ENCODE measurements around the gene PRDX3.
"Not testable (repeated sequence)": the region's sequence is repeated elsewhere in the genome, so short reads cannot be mapped to it uniquely, and the experiment has no call there.

Gene PRDX3

DNA sequence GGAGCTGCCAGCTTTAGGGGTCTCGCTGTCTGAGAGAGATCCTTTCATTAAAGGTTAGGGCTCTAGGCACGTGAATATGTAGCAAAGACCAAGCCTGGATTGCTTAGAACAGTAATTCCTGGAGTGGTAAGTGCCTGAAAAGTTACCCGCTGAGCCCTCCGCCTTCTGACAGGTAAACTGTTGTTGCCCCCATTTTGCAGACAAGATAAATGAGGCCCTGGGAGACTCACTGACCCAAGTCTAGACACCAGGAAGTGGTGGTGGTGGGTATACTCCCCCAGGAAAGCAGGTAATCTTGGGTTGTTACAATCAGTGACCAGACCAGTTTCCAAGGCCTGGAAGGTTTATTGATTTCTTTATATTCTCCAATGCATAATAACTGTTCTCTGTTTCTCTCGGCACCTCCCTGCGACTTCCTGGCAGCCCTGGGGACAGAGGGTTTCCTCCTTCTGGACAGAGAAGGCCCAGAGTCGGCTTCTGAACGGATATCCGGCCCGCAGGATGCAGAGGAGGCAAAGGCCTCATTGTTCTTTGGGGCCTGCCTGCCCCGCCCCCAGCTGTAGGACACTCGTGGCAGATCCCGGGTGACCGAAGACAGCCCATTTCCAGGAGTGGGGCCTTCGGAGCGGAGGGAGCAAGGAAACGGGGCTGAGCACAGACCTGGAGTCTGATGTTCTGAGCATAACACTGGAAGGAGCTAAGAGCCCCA is 27.4 kb upstream of the PRDX3 start:
- no peak for FAIRE-seq

DNA sequence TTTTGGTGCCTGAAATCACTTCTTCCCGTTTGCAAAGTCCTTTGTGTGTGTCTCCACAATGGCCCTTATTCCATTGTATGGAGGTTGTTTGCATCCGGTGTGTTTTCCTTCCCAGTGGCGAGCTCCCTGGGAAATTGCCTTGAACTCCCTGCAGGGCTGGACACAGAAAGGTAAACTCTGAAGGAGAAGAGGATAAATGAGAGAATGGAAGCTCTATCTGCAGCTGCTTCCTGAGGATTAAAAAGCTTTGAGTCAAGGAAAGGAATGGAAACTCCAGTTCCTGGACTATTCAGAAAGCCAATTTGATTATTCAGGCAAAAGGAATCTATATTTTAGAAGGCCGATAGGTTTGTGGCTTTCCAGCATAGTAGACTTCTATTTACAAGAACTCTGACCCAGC is 24.4 kb upstream of the PRDX3 start:
- FAIRE-seq, result no peak

DNA sequence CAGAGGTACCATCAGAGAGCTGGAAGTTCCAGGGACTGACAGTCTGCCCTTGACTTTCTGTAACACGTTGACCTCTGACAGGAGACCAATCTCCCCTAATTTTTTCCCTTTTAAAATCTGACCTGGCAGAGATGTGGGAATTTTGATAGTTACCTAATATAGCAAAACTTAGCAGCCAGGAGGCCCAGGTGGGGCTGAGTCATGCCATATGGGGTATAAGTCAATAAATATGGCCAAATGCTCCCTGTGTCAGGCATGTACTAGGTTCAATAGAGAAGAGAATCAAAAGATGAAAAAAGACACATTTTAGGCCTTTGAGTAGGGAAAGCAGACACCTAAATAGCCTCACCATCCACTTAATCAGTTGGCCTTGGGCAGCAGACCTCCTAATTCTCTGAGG is 22.6 kb upstream of the PRDX3 start:
- FAIRE-seq, result no peak

DNA sequence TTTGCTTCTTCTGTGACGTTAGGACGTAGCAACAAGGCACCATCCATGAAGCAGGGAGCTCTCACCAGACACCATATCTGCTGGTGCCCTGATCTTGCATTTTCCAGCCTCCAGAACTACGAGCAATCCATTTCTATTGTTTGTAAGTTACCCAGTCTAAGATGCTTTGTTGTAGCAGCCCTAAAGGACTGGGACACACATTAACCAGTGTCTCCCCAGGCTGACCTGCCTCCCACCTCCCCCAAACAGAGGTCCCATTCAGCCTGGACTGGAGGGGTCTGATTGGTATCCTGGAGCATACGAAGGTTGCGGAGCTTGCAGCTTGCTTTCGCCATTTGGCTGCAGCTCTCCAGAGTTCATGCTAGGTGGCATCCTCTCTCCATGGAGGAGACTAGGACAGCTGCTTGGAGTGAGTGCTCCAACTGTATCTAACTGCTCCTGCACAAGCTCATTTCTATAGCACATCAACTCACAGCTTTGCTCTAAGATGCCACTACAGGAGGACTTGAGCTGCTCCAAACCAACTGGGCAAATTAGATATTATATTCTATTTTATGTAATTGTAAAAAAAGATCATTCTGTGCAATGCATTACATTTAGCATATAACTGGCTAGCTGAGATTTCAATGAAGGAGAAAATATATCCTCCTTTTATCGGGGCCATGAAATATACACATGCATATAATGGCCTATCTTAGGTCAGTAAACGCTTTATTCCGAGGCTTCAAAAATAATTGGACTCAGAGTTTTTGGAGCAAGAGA is 20.8 kb upstream of the PRDX3 start:
- FAIRE-seq, result peak; percentile 53

DNA sequence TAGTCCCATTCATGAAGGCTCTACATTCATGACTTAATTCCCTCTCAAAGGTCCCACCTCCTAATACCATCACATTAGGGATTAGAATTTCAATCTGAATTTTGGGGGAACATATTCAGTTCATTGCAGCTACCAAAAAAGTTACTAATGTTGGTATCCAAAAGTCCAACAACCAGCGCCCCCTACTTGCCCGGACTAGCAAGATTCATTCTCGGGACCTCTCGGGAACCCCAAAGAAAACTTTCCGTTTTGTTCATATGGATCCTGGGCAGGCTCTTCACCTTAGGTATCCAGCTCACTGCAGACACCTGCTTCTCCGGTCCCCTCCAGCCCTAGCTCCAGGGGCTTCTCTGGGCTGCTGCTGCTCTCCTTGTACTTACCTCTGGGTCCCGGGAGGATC is 19.8 kb upstream of the PRDX3 start:
- no peak for FAIRE-seq

DNA sequence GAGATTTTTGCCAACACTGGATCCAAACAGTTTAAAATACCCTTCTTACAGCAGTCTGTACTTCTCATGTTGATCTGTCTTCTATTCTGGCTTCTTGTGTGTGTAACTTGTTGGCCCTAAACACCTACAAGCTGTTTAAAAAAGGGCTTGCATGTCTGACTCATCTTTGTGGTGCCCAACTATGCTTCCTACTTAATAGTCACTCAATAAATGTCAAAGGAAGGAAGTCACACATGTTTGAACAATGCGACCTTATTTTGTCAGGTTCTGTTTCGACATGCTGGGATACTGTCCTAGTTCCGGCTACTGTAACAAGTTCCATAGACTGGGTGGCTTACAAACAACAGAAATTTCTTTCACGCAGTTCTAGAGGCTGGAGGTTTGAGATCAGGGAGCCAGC is 19.3 kb upstream of the PRDX3 start:
- no peak for FAIRE-seq

DNA sequence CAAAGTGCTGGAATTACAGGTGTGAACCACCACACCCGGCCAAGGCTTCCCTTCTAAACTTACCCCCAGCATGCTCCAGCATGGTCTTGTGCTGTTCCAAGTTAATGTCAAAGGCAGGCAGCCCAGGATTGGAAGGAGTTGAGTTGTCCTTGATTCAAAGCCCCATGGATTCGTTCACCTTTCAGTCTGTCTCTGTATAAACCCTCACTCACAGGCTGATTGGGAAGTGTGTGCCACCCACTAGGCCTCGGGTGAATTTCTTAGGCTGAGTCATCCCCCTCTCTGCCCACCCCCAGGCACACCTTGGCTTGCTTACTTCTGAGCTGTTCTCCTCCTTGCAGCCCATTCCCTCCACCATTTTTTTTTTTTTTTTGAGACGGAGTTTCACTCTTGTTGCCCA is 13.3 kb upstream of the PRDX3 start:
- FAIRE-seq, result no peak

DNA sequence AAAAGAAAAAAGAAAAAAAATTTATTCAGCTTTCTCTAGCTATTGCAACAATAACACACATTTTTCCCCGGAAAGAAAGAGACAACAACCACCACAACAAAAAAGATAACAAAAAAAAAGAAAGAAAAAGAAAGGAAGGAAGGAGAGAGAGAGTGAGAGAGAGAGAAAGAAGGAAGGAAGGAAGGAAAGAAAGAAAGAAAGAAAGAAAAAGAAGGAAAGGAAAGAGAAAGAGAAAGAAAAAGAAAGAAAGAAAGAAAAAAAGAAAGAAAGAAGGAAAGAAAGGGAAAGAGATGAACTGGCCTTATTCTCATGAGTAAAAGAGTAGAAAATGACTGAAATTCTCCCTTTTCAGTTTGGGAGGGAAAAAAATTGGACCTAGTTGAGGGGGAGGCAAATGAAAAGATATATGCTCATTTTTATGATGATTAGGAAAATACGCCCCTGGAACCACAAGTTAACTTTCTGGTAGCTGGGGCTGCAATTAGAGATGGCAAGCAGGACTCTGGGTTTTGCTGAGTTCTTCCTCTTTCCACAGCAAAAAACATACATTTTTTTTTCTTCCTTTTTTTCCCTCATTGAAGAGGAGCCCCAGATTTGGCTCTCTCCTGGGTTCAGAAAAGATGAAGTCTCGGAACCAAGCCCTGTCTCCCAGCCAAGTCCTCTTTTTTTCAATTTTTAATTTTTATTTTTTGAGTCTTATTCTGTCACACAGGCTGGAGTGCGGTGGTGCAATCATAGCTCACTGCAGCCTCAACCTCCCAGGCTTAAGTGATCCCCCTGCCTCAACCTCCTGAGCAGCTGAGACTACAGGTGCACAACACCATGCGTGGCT is 12.6 kb upstream of the PRDX3 start:
- FAIRE-seq, result no peak

DNA sequence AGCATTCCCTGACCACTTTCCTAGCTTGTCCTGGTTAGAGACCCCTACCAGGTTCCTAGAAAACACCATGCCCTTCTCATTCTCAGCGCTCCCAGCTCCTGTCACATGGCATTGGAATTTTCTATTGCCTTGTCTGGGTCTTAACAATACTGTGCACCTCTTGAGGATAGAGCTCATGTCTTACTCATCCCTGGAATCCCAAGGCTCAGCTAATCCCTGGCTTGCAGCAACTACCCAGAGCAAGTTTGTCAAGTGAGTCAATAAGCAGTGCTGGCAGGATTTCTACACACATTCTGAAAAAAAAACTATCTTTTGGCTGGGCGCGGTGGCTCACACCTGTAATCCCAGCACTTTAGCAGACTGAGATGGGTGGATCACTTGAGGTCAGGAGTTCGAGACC is 11.7 kb upstream of the PRDX3 start:
- no peak for FAIRE-seq

DNA sequence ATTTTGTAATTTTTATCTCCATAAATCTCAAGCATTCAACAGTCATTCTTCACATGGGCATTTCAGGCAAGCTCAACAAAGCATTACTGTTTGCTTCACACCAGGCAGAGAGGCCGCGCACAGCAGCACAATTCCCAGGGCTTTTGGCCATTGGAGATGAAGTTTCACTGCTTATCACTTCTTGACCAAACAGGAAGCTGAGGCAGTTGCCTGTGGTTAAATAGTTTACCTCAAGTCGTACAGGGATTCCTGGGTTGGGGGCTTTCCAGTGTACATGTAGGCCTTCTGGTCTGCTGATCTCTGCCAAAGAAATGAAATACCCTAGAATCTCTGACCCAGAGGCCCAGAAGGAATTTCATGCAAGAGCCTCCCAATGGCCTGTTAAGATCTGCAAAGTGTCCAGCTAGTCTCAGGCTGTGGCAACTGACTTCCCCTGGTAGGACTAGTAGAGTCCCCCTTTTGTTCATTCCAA is 11.2 kb upstream of the PRDX3 start:
- FAIRE-seq, result no peak

DNA sequence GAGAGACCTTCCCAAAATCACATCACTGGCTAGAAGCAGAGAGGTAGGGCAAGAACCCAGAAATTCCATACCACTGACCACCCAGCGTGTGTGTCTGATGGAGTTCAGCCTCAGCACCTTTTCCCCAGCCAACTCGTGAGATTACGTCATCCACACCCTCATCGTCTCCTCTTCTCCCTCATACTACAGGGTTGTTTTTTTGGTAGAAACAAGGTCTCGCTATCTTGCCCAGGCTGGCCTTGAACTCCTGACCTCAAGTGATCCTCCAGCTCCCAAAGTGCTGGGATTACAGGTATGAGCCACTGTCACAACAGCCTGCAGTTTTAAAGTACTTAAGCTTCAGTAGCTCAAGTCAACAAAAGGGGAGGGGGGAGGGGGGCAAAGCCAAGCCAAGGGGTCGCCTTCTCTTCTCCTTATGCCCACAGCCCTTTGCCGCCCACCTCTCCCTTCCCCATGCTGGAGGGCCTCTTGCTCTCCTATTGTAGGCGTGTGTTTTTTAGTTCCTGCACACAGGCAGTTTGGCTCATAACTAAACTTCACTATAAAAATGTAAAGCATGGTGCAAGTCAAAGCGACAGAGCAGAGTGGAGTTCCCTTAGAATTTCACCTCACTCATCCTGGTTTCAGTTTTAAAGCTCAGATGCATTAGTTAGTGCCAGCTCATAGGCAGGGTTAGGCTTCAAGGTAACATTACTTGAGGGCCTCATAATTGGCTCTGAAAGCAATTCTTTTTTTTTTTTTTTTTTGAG is 5.2 kb upstream of the PRDX3 start:
- FAIRE-seq, result no peak

DNA sequence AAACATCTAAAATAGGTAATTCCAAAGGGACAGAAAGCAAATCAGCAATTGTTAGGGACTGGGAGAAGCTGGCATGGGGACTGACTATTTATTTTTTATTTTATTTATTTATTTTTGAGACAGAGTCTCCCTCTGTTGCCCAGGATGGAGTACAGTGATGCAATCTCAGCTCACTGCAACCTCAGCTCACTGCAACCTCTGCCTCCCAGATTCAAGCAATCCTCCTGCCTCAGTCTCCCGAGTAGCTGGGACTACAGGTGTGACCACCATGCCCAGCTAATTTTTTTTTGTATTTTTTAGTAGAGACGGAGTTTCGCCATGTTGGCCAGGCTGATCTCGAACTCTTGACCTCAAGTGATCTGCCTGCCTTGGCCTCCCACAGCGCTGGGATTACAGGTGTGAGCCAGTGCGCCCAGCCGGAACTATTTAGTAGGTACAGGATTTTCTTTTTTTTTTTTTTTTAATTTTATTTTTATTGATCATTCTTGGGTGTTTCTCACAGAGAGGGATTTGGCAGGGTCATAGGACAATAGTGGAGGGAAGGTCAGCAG is 2.3 kb upstream of the PRDX3 start:
- not testable (repeated sequence) for FAIRE-seq

DNA sequence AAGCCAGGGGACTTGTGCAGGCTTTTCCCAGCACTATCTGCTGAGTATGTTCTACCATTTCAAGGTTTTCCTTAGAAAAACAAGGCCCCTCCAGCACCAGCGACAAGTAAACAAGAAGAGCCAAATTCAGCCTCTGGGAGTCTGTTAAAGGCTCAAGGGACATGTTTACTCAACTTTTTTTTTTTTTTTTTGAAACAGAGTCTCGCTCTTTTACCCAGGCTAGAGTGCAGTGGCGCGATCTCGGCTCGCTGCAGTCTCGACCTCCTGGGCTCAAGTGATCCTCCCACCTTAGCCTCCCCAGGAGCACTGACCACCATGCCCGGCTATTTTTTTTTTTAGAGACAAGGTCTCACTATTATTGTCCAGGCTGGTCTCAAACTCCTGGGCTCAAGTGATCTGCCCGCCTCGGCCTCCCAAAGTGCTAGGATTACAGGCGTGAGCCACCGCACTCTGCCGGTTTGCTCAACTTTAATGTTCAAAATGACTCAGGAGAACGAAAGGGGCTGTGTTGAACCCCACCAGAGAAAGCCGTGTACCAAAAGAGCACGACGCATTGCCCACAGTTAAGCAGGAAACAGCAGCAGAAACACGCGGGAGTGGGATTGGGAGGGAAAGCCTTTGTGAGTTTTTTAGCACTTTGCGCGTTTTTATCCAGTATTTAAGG is 772 bp downstream of the PRDX3 start:
- FAIRE-seq, result no peak

DNA sequence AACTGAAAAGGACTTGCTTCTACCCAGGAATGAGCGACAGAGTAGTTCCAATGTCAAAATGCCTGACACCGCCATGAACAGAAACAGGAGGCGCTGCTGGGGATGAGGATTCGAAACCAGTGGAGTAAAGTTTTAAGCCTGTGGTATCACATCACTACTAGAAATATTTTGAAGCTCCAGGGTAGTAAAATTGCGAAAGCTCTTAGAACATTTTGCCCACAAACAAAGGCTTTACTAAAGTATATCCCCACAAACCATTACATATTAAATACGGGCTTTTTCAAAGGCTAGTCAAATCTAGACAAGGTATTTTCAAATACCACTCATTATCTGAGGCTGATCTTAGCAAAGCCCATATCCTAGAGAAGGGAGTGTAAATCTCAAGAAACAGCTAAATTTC is 2.4 kb downstream of the PRDX3 start:
- no peak for FAIRE-seq

DNA sequence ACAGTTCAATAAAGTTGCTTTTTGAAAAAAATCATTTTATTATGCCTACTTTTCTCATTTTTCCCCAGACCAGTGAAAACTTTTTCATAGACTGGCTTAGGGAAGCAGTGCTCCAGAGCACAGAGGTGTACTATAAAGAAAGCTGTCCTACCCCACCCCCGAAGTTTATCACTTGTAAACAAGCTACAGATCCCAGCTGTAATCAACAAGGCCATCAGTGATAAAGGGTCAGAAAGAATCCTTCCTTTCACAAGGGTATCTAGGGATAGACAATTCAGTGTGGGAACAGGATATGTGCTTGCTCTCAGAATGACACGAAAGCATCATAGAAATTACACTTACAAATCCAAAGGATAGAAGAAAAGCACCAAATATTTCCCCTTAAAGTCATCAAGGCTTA is 4.5 kb downstream of the PRDX3 start:
- FAIRE-seq, result no peak

DNA sequence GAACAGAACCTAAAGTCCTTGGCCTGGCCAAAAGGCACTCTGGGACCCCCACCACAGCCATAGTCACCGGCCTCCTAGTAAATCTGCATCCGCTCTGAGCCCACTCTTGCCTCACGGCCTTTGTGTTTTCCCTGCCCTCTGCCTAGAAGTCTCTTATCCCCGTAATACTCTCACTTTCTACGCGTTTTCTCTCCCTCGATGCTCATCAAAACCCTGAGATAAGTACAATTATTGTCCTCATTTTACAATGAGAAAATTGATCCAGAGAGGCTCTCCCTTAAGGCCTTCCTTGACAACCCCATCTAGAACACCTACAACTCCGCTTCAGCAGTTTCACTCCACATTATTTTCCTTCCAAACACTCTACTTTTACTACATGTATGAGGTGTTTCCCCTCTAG is 11.6 kb downstream of the PRDX3 start:
- no peak for FAIRE-seq

DNA sequence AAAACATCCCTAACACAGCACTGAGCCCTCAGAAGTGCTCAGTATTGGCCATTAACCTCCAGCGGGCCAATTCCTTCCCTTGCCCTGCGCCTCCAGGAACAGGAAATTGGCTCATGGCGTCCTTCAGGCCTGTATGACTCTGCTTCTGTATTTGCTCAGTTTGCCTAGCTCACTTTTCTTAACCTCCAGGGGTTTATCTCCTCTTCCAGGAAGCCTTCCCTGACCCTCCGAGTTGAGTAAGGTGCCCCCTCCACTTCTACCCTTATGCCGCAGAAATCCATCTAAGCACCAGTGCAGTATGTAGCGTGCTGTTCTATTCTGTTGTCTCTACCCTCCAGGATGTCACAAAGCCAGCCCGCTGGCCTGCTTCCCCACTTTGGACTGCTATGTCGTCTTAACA is 12.0 kb downstream of the PRDX3 start:
- no peak for FAIRE-seq

DNA sequence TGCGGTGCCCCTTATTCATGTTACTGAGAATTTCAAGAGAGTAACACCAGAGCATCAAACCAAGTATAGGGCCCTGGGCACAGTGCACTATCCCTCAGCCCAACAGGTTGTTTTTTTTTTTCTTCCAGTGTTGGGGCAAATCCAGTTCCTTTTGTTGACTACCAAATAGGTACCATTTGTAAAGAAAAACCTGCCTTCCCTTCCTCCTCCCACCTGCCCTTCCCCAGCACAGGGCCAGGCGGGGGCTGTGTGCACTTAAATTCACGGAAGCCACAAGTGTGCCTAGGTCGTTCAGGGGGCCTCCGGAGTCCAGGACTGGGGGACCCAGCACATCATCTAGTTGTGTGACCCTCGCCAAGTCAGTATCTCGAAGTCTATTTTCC is 12.5 kb downstream of the PRDX3 start:
- FAIRE-seq, result no peak

DNA sequence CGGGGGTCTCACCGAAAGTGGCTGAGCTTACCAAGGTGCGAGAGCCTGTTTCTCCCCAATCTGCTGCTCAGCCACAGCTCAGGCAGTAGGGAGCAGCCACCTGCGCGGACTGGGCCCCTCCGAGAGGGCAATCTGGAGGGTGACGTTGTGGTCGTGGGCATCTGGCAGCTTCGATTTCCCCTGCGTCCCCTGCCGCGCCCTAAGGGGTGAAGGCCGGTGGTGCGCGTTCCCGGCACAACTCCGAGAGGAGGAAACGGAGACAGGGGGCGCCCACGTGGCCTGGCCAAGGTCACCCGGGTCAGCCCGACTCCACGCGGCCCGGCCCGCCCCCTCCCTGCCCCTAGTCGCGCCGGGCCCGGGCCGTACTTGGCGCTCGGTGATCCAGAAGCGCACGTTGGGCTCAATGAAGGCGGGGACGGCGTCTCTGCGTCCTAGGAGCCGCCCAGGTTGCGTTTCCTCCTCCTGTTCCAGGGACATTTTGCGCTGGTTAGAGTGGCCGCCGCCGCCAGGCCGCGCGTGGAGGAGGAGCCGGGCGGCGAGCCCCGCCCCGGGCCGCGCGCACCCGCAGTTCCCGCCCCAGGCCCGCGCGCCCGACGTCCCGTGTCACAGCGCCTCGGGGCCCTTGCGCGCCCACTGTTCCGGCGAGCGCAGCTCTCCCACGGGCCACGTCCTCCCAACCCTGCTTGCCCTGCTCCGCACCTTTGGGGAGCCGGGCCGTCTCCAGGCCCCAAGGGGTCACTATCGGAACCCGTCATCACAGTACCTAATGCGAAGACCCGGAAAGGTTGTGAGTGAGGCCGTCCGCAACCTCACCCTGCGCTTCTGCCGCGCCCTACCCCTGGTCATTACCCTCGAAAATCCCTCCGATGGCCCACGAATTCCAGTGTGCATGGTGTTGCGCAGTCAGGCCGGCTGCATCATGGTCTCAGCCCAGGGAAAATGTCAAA is 13.2 kb downstream of the PRDX3 start, which contains the start of gene SFXN4:
SFXN4 (minus strand) TSS at position 544 of the 947 bp plus-strand sequence; CDS start at position 477, 67 bp downstream.
- no peak for FAIRE-seq

DNA sequence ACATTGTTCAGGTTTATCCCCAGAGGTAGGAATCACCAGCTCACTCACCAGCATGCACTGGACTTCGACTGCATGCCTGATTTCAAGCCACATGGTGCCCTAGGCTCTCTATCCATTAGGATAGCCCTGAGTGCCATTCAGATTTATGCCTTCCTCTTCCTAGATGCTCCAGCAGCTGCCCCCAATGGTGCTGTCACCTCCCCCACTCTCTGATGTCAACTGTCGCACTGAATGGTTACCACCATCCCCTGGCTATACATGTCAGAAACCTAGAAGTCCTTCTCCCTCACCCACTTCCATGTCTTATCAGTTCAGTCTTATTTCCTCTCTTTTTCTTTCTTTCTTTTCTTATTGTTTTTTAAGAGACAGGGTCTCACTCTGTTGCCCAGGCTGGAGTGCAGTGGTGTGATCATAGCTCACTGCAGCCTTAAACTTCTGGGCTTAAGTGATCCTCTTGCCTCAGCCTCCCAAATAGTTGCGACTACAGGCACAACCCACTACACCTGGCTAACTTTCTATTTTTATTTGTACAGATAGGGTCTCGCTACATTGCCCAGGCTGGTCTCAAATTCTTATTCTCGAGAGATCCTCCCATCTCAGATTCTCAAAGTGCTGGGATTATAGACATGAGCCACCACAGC is 16.0 kb downstream of the PRDX3 start:
- FAIRE-seq, result no peak

Measured in TTC549 (cell line).